ENCODE measurements around the gene GNB1L. TPM values are rescaled to one million over a fixed set of nuclear protein-coding genes. Genes with fewer than 3 reads are reported as not detected.
A peak's percentile ranks its signal among the peaks of the same experiment; 100 is the strongest.

GNB1L gene
- total and polyA plus RNA-seq, 2 of the 13 experiments (the other 11 are each of a cell fraction or from before 2014, with no cell fraction given), result 2.5 to 7.4 TPM

DNA sequence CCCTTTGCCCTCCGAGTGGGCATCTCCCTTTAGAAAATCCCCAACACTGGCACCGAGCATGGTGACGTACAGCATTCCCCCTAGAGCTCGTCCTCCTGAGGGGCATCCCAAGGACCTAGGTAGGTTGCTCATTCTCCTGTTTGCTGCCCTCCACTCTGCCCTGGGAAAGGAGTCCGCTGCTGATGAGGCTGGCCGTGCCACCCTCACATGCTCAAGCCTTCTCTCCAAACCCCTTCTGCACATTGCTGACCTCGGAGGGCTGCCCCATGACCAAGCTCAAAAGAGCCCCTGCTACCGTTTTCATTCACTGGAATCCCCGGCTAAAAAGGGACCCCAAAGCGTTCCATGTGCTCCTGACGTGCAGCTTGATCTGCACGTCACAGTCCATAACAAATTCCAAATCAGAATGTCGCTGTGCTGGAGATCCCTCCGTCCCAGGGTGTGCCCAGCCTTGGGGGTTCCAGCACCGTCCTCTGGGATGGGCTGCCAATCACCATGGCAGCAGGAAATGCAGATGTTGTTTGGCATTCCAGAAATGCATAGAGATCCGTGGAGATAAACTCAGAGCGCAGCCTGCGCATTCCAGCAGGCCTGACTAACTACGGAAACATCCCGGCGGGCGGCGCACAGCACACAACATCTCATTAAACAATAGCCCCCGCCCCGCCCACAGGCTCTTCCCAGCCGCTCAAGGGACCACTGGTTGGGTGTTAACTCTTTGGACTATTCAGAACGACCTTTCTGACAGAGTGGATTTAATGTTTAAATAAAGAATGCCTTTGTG, 26.3 kb upstream of the GNB1L start (continued):
- peak; percentile 58; the same call in 1 of the 2 replicates for TF ChIP-seq RXRB (CRISPR knock-in tag; IDR thresholded peaks at IDR 0.05; ENCODE audit: borderline replicate concordance)
- TF ChIP-seq, protein P1, sequence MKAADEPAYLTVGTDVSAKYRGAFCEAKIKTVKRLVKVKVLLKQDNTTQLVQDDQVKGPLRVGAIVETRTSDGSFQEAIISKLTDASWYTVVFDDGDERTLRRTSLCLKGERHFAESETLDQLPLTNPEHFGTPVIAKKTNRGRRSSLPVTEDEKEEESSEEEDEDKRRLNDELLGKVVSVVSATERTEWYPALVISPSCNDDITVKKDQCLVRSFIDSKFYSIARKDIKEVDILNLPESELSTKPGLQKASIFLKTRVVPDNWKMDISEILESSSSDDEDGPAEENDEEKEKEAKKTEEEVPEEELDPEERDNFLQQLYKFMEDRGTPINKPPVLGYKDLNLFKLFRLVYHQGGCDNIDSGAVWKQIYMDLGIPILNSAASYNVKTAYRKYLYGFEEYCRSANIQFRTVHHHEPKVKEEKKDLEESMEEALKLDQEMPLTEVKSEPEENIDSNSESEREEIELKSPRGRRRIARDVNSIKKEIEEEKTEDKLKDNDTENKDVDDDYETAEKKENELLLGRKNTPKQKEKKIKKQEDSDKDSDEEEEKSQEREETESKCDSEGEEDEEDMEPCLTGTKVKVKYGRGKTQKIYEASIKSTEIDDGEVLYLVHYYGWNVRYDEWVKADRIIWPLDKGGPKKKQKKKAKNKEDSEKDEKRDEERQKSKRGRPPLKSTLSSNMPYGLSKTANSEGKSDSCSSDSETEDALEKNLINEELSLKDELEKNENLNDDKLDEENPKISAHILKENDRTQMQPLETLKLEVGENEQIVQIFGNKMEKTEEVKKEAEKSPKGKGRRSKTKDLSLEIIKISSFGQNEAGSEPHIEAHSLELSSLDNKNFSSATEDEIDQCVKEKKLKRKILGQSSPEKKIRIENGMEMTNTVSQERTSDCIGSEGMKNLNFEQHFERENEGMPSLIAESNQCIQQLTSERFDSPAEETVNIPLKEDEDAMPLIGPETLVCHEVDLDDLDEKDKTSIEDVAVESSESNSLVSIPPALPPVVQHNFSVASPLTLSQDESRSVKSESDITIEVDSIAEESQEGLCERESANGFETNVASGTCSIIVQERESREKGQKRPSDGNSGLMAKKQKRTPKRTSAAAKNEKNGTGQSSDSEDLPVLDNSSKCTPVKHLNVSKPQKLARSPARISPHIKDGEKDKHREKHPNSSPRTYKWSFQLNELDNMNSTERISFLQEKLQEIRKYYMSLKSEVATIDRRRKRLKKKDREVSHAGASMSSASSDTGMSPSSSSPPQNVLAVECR (CRISPR knock-in tag; IDR thresholded peaks at IDR 0.05; ENCODE audit: borderline replicate concordance), result peak; percentile 61; the same call in 1 of the 2 replicates
- TF ChIP-seq ZNF292 (CRISPR knock-in tag; IDR thresholded peaks at IDR 0.05; ENCODE audit: borderline replicate concordance, low read depth), result peak; percentile 25; the same call in 1 of the 2 replicates
- TF ChIP-seq, protein P2, sequence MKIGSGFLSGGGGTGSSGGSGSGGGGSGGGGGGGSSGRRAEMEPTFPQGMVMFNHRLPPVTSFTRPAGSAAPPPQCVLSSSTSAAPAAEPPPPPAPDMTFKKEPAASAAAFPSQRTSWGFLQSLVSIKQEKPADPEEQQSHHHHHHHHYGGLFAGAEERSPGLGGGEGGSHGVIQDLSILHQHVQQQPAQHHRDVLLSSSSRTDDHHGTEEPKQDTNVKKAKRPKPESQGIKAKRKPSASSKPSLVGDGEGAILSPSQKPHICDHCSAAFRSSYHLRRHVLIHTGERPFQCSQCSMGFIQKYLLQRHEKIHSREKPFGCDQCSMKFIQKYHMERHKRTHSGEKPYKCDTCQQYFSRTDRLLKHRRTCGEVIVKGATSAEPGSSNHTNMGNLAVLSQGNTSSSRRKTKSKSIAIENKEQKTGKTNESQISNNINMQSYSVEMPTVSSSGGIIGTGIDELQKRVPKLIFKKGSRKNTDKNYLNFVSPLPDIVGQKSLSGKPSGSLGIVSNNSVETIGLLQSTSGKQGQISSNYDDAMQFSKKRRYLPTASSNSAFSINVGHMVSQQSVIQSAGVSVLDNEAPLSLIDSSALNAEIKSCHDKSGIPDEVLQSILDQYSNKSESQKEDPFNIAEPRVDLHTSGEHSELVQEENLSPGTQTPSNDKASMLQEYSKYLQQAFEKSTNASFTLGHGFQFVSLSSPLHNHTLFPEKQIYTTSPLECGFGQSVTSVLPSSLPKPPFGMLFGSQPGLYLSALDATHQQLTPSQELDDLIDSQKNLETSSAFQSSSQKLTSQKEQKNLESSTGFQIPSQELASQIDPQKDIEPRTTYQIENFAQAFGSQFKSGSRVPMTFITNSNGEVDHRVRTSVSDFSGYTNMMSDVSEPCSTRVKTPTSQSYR (CRISPR knock-in tag; IDR thresholded peaks at IDR 0.05; ENCODE audit: borderline replicate concordance), result 0 out of 2 replicates have a peak, but pooled peaks have one; percentile 21
- TF ChIP-seq ISL2 (CRISPR knock-in tag; IDR thresholded peaks at IDR 0.05), result peak; percentile 79
- peak; percentile 99 for TF ChIP-seq HNRNPLL (IDR thresholded peaks at IDR 0.05; ENCODE audit: low read depth, low read length, poor library complexity, severe bottlenecking)
- peak; percentile 73; the same call in 1 of the 2 replicates for TF ChIP-seq SMAD3 (CRISPR knock-in tag; IDR thresholded peaks at IDR 0.05)
- peak; percentile 77; the same call in 1 of the 2 replicates for TF ChIP-seq TARDBP (CRISPR knock-in tag; IDR thresholded peaks at IDR 0.05)
- peak; percentile 45; the same call in 1 of the 2 replicates for TF ChIP-seq ZNF747 (CRISPR knock-in tag; IDR thresholded peaks at IDR 0.05; ENCODE audit: borderline replicate concordance)
- no peak for TF ChIP-seq ZNF383 (CRISPR knock-in tag; IDR thresholded peaks at IDR 0.05; ENCODE audit: borderline replicate concordance)
- TF ChIP-seq ZNF773 (CRISPR knock-in tag; IDR thresholded peaks at IDR 0.05; ENCODE audit: borderline replicate concordance), result no peak
- TF ChIP-seq HMG20B (CRISPR knock-in tag; conservative IDR thresholded peaks at IDR 0.05), result no peak; the same call in 1 of the 2 replicates
- TF ChIP-seq, protein P3, sequence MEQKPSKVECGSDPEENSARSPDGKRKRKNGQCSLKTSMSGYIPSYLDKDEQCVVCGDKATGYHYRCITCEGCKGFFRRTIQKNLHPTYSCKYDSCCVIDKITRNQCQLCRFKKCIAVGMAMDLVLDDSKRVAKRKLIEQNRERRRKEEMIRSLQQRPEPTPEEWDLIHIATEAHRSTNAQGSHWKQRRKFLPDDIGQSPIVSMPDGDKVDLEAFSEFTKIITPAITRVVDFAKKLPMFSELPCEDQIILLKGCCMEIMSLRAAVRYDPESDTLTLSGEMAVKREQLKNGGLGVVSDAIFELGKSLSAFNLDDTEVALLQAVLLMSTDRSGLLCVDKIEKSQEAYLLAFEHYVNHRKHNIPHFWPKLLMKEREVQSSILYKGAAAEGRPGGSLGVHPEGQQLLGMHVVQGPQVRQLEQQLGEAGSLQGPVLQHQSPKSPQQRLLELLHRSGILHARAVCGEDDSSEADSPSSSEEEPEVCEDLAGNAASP (CRISPR knock-in tag; IDR thresholded peaks at IDR 0.05; ENCODE audit: borderline replicate concordance), result peak; percentile 51; the same call in 1 of the 2 replicates
- TF ChIP-seq FOXA3 (CRISPR knock-in tag; IDR thresholded peaks at IDR 0.05), result peak; percentile 79
- TF ChIP-seq STAG1 (CRISPR knock-in tag; IDR thresholded peaks at IDR 0.05), result peak; percentile 42
- 0 out of 2 replicates have a peak, but pooled peaks have one; percentile 75 for TF ChIP-seq MYPOP (CRISPR knock-in tag; IDR thresholded peaks at IDR 0.05)
- peak; percentile 93; the same call in 1 of the 2 replicates for TF ChIP-seq JUNB (CRISPR knock-in tag; IDR thresholded peaks at IDR 0.05; ENCODE audit: borderline replicate concordance)
- peak; percentile 60; the same call in 1 of the 2 replicates for TF ChIP-seq NCOR1 (IDR thresholded peaks at IDR 0.05; ENCODE audit: borderline replicate concordance, low read length)
- TF ChIP-seq POLR2AphosphoS5 (IDR thresholded peaks at IDR 0.05; ENCODE audit: low read depth, low read length), result no peak

Measured in HepG2 (cell line).